ENCODE data around the gene EIF1AX. TPM values are rescaled to one million over a fixed set of nuclear protein-coding genes. Genes with fewer than 3 reads are reported as not detected.

EIF1AX gene
- total and polyA plus RNA-seq, 4 donors, result 37.3 to 104 (median 47.8) TPM

- H3K27ac ChIP-seq (ENCODE audit: low read depth in 1 of 2, low read length in 1 of 2), result no peak overlapping the region
- DNase-seq (no peak), ATAC-seq (ENCODE audit: insufficient read depth, low FRiP score) (no peak)
- no peak overlapping the region for H3K9ac ChIP-seq (ENCODE audit: insufficient read depth in 1 of 2, low read length in 2 of 2)
- H3K36me3 ChIP-seq (ENCODE audit: control insufficient read depth in 4 of 4, insufficient read depth in 4 of 4, low read length in 4 of 4), result peaks cover 0 to 15% (median 4%) of the 10 kb centered on the region in 4 donors
- H3K9me3 ChIP-seq (ENCODE audit: control insufficient read depth in 4 of 4, insufficient read depth in 3 of 4, low read length in 3 of 4), result no peaks in the 10 kb centered on the region
- H3K4me3 ChIP-seq, result no peak overlapping the region
- H3K27me3 ChIP-seq (ENCODE audit: control insufficient read depth in 3 of 3, insufficient read depth in 3 of 3, low read length in 2 of 3), result peaks cover 0 to 40% (median 17%) of the 10 kb centered on the region in 3 donors
- no peak for TF ChIP-seq CTCF (IDR thresholded peaks at IDR 0.05; ENCODE audit: control extremely low read depth, extremely low read depth)
- H3K4me1 ChIP-seq (ENCODE audit: control insufficient read depth in 5 of 5, insufficient read depth in 5 of 5, low read length in 5 of 5), result no peaks in the 10 kb centered on the region
Measured at GRCh38 chrX:20177093-20177492, 35.5 kb upstream of the EIF1AX start.

DNA sequence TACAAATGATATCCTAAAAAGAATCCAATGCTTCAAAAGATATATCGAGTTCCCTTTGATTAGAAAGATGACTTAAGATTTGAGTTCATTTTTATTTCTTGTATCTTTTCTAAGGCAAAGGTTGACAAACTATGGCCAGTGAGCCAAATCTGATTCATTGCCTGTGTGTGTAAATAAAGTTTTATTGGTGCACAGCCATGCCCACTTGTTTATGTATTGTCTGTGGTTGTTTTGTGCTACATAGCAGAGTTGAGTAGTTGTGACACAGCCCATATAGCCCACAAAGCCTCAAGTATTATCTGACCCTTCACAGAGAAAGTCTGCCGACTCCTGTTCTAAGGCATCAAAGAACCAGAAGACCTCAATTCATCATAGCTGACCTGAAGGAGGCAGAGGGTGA, 32.2 kb upstream of the EIF1AX start:
- ATAC-seq (ENCODE audit: insufficient read depth, low FRiP score) (no peak), DNase-seq (no peak)
- 87 to 96% methylated on average over 2 of the region's 2 CpGs for WGBS, 2 donors
- Histone ChIP-seq H3K4me3 (no peak overlapping the region), H3K27me3 (ENCODE audit: control insufficient read depth in 3 of 3, insufficient read depth in 3 of 3, low read length in 2 of 3) (peaks cover 0 to 51% (median 17%) of the 10 kb centered on the region in 3 donors), H3K27ac (ENCODE audit: low read depth in 1 of 2, low read length in 1 of 2) (no peak overlapping the region), H3K9ac (ENCODE audit: insufficient read depth in 1 of 2, low read length in 2 of 2) (no peak overlapping the region), H3K36me3 (ENCODE audit: control insufficient read depth in 4 of 4, insufficient read depth in 4 of 4, low read length in 4 of 4) (peaks cover 0 to 19% (median 6%) of the 10 kb centered on the region in 4 donors), H3K9me3 (ENCODE audit: control insufficient read depth in 4 of 4, insufficient read depth in 3 of 4, low read length in 3 of 4) (no peaks in the 10 kb centered on the region), H3K4me1 (ENCODE audit: control insufficient read depth in 5 of 5, insufficient read depth in 5 of 5, low read length in 5 of 5) (no peaks in the 10 kb centered on the region)
- TF ChIP-seq CTCF (IDR thresholded peaks at IDR 0.05; ENCODE audit: control extremely low read depth, extremely low read depth), result no peak

- H3K36me3 ChIP-seq (ENCODE audit: control insufficient read depth in 4 of 4, insufficient read depth in 4 of 4, low read length in 4 of 4), result peaks cover 0 to 22% (median 6%) of the 10 kb centered on the region in 4 donors
Measured at GRCh38 chrX:20173313-20173712, 31.7 kb upstream of the EIF1AX start.

More at GRCh38 chrX:20173313-20173712, 31.7 kb upstream of the EIF1AX start:
- Histone ChIP-seq H3K4me3 (no peak overlapping the region), H3K27me3 (ENCODE audit: control insufficient read depth in 3 of 3, insufficient read depth in 3 of 3, low read length in 2 of 3) (peaks cover 0 to 47% (median 18%) of the 10 kb centered on the region in 3 donors), H3K9me3 (ENCODE audit: control insufficient read depth in 4 of 4, insufficient read depth in 3 of 4, low read length in 3 of 4) (no peaks in the 10 kb centered on the region), H3K27ac (ENCODE audit: low read depth in 1 of 2, low read length in 1 of 2) (no peak overlapping the region), H3K4me1 (ENCODE audit: control insufficient read depth in 5 of 5, insufficient read depth in 5 of 5, low read length in 5 of 5) (no peaks in the 10 kb centered on the region), H3K9ac (ENCODE audit: insufficient read depth in 1 of 2, low read length in 2 of 2) (no peak overlapping the region)
- DNase-seq, result no peak
- no peak for ATAC-seq (ENCODE audit: insufficient read depth, low FRiP score)
- TF ChIP-seq CTCF (IDR thresholded peaks at IDR 0.05; ENCODE audit: control extremely low read depth, extremely low read depth), result no peak
- WGBS, 2 donors, result 87 to 92% methylated on average over 2 of the region's 2 CpGs
